Activated naive CD8-positive, alpha-beta T cell treated with anti-CD3 and anti-CD28 coated beads, Interleukin-2, amount 50 U/mL, for 16 hours (primary cell): ENCODE measurements around the gene MYOG.

Experiments used
- DNase-seq: peaks from one replicate; pipeline ENCODE4 v3.0.0-alpha.2; 2020; ENCODE audit warnings: low read depth, low spot score

The MYOG gene

DNA sequence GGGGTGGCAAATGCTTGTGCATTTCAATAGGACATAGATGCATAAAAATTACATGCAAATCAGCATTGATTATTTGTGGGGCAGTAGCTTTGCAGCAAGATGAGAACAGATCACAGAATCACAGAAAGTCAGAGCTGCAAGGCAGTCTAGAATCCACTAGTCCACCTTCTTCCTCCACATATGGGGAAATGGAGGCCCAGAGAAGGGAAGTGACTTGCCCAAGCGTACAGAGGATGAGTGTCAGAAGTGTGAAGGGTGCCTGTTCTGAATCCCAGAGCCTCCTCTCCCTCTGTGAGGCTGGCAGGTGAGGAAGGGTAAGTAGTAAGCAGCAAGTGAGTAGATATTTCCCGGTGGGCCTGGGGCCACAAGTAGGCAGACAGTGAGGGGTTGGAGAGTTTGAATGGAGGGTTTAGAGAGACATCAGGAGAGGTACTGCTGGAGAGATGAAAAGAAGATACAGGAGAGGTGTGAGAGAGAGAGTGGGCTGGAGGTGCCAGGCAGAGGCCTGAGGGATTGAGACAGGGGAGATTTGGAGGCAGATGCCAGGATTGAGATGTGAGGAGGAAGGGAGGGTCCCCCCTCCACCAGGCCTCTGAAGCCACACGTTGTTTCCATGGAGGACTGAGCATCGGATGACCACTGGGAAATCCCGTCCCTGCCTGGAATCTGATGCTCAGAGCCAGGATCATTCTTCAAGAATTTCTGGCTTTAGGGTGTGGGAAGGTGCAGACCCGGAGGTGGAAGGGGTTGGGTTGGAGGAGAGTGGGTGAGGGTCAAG is 4.8 kb upstream of the MYOG start:
- DNase-seq = no peak

DNA sequence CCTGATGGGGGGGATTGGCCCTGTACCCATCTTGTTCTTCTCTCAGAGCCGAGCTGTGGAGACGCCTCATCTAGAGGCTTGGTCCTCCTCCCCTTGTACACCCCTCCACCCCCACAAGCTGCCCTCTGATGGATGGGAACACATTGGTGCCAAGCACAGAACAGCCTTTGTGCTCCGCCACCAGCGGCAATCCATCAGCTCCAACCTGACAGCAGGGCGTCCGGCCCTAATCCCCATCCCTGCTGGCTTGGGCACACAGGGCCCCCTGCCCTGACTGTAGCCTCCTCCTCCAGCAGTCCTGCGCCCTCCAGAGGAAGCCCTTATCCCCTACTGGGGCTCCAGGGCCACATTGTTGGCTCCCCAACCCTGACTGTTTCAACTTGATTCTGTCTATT is 3.8 kb upstream of the MYOG start:
- DNase-seq = no peak

DNA sequence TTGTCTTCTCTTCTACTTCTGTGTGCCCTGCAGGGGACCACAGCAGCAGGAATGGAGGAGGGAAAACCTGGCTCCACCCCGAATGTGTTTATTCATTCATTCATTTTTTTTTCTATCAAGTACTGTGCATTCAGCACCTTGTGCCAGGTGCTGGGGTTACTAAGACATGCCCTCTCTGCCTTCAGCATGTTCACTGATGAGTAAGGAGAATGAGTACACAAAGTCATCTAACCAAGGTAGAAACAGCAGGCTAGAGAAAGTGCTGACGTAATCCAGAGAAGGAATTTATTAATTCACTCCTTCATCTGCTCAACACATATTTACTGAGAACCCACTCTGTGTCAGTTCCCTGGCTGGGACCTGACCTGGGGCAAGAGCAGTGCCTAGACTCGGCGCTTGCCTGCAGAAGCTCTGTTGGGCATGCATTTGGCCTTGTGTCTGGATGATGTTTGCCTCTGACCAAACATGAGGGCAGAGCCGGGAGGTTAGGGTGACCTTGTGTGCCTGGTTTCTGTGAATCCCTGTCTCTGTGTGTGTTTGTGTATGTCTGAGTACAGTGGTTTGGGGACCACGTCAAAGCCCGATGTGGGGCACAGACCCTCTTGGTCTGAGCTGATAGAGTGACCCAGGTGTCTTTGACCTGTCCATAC is 3.3 kb upstream of the MYOG start:
- DNase-seq = no peak

DNA sequence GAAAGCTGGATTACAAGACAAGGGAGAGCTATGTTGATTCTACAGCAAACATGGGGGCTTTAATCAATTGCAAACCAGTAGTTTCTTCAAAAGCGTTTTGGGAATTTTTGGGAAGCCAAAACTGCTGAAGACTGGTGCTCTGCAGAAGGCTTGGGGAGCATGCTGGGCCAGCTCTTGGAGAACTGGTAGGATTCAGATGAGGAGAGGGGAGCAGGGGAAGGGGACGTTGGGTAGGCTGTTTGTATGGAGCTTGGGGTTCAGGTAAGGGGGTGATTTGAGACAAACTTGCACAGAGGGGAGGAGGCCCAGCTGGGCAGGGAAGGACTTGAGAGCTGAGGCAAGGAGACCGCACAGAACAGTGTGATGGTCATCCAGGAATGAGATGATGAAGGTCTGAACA is 2.6 kb upstream of the MYOG start:
- DNase-seq = no peak

DNA sequence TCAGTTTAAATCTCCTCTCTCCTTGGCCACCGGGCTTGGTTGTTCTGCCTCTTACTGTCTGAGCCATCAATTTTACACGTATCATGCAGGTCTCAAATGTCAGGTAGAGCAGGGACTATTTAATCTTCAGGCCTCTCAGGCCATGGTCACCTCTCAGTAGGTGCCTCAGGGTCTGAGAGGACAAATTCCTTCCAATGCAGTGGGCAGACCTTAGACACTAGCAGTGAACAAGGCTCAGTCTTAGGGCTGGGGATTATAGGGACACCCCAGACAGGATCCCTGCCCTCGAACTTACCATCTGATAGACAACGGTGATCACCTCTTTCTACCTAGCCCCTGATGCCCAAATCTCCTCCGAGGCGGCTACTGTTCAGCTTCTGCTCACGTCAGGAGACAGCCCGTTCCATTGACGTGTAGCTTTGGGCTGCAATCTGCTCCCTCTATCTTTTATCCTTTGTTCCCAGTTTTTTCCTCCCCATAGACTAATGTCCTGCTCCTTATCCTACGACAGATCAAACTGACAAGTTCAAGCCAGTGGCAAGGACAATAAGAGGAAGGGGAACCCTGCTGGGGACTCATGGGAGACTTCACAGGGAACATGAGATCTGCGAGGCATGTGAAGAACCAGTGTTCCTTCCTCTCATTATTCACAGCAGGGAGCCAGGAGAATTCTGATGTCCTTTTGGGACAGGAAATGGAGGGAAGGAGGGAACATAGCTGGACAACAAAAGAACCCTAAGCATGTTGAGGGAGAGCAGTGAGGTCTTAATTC is 1.4 kb upstream of the MYOG start:
- DNase-seq = no peak

DNA sequence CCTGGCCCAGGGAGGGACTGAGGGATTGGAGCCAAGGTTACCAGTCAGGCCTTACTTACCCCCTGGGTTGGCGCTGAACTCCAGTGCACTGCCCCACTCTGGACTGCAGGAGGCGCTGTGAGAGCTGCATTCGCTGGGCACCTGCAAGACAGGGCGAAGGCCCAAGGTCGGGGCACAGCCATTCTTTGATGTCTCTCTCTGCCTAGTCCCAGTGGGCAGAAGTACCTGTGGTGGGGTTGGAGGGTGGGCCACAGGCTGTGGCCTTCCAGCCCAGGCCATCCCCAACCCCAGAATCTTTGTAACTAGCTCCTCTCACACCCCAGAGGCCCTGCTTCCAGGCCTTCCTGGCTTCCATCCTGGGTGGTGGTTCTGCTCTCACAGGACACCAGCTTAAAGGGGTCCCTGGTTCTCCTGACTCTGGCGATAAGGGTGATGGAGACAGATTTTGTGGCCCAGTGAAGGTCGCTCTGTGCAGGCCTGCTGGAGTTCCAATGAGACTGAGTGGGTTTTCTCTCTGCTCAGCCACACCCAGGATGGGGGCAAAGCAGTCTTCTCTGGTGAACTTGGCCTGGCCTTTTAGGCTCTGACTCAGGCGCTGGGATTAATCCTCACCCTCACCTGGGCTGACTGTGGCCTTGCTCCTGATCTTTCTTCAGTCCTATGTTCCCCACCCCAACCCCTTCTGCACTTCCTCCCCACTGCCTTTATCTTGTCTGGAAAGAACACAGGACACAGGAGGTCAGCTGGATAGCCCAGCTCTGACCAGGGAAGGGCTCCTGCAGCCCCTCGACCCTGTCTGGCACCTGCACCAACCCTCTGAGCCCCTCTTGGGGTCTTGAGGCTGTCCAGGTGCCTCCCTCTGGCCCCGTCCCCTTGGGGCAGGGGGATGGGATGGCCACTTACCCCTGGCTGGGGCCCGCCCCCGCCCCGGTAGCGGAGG is 954 bp downstream of the MYOG start:
- no peak for DNase-seq

DNA sequence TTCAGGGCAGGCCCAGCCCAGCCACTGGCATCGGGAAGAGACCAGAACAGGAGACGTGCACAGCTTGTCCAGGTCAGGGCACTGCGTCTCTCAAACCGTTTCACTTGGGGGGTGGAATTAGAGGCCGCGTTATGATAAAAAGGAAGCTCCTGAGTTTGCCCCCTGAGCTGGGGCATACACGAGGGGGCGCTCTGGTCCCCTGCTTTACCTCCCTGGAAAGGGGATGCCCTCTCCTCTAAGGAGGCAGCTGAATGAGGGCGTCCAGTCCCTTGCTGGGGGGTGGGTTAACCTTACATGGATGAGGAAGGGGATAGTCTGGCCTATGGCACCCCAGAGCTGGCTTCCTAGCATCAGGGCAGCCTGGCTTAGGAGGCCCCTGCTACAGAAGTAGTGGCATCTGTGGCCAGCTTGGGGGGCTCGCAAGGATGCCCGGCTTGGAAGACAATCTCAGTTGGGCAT is 2.3 kb downstream of the MYOG start:
- DNase-seq = no peak

DNA sequence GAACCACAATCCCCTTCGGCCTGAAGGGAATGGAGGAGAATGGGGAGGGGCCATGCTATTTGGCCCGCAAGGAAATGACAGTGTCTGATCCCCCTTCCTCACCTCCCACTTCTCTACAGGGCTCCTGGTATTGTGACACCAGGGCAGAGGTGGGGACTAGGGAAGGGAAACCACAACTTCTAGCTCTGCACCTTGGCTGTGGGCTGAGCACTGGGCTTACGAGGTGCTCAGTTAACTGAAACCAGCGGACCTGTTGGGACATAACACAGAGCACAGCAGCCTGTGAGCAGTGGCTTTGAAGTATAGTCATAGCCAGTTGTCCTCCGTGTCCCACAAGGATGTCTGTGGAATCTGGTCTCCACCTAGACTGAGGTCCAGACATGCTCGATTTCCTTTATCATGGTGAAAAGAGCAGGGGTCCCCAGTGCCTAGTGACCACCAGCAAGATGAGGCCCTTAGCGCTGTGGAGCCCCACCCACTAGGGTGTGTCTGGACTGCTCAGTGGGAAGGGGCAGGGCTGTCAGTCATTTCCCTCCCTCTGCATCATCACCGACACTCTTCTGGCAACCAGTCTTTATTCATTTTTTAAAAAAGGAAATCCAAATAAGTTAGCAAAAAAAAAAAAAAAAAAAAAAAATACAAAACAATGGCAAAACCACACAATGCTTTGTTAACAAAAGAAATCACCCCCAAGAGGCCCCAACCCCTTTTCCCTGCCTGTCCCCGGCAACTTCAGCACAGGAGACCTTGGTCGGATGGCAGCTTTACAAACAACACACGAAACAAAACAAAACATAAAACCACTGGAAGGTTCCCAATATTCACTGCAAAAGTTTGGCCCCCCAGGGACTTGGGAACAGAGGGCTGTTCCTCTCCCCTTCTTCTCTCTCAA is 3.0 kb downstream of the MYOG start:
- DNase-seq = no peak

DNA sequence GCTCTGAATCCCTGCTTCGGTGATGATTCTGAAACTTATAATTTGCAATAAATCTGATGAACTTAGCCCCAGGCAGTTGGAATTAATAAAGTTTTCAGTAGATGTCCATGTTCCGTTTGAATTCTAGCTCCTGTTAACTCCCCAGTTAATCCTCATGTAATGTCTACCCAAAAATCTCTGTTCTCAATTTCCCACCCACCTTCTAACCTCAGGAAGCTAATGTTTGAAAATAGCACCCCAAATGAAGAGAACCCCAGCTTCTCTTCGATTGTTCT is 3.6 kb downstream of the MYOG start:
- no peak for DNase-seq

DNA sequence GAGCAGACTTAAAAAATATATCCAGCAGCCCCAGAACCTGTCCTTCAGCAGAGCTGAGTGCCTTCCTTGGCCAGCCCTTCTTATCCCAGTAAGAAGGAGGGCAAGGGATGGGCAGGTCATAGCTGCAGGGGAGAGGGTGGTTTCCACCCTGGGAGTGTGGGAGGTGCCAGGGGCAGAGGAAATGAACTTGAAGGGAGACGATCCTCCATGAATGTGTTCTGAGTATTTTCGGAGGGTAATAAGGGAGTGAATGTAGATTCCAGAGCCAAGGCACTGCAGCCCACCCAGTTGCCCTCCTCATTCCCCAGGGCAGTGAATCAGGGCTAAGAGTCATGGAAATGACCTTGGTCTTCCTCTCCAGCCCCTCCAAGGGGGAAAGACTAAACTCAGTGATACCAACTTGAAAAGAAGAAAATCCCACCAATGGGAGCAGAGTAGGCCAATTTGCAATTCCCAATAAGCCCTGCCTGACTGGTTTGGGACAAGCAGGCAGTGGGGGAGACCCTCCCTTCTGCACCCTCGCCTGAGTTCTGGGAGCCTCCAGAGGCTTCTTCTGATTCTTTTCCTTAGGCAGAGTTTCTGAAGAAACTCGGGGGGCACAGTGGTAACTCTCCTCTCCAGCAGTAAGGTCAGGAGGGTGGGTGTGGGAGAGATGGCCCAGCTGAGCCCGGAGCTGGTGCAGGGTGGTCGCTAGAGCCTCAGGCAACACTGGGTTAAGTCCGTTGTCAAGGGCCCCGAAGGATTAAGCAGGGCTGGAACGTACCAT is 4.2 kb downstream of the MYOG start:
- DNase-seq = no peak

DNA sequence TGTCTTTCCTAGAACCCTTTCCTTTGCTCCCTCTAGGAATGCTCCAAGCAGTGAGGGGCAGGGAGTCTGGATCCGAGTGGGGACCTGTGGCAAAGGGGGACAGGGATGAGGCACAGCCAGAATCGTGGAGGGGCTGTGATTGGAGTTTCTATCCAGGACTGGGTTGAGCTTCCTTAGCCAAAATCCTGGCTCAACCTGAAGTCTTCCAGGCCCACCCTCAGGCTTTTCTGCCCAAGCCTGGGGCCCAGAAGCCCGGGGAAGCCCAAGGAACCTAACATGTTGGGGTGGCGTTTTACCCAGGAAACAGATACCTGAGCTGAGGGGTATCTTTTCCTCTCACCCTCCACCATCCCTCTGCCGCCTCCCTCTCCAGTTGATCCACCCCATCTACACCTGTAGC is 5.4 kb downstream of the MYOG start:
- no peak for DNase-seq

DNA sequence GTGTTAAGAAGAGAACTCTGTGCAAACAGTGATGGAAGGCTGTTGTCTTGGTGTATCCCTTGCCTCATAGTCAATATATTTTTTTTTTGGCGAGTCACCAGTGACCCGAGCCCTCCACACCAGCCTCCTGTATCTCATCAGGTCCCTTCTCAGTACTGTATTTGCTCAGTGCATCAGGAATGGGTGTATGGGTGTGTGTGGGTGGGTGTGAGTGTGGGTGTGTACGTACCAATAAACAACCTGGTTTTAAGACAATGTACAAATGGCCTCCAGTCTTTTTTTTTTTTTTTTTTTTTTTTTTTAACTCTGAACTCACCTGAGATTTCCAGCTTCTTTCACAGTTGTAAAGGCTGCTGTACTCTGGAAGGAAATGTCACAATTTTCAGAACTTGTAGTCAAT is 7.3 kb downstream of the MYOG start:
- no peak for DNase-seq

DNA sequence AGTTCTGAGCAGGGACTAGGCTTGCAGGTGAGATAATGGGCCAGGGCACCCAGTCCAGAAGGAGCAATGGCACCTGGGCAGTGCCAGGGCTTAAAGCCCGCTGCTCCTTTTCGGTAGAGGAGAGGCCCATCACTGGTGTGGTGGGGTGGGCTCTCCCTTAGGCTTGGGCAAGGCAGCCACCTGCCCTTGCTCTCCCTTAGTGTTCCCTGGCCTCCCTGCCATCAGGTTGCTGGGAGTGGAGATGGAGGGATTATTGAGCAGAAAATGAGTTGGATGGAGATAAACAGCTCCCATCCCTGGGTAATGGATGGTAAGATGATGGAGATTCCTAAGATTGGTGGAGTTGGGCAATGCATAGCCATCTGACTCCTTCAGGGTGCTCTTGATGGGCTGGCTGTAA is 7.9 kb downstream of the MYOG start:
- DNase-seq = no peak

DNA sequence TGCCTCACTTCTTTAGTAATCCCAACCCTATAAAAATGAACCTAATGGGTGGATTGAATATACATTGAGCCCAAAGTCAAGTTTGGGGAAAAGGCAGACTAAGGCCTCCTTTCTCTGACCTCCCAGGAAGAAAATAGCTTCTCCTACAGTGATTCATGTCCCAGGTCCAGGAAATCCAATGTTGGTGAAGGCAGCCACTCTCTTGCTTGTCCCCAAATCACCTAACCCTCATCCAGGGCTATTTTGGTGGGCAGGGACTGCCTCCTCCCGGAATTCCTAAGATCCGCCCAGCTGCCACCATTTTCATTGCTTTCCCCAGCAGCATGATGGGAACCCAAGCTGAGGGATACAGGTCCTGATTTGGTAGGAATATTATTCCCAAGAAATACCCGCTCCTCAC is 8.4 kb downstream of the MYOG start:
- no peak for DNase-seq

DNA sequence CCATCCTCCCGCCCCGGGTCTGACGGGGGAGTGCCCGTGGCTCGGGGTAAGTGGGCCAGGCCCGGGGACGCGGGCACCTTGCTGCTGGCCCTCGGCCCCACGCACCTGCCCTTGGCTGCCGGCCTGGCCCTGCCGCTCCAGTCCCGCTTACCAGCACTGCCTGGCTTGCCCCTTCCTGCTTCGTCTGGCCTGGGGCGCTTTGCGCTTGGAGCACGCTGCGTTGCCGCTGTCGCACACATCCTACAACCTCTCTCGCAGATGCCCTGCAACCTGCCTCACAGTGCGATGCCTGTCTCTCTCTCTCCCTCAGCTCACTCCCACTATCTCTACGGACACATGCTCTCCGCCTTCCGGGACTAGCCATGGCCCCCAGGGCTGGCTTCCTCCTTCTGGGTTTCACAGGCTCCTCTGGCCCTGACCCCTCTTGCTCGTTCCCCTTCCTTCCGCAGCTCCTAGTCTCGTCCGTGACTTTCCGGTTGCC is 9.7 kb downstream of the MYOG start:
- no peak for DNase-seq

DNA sequence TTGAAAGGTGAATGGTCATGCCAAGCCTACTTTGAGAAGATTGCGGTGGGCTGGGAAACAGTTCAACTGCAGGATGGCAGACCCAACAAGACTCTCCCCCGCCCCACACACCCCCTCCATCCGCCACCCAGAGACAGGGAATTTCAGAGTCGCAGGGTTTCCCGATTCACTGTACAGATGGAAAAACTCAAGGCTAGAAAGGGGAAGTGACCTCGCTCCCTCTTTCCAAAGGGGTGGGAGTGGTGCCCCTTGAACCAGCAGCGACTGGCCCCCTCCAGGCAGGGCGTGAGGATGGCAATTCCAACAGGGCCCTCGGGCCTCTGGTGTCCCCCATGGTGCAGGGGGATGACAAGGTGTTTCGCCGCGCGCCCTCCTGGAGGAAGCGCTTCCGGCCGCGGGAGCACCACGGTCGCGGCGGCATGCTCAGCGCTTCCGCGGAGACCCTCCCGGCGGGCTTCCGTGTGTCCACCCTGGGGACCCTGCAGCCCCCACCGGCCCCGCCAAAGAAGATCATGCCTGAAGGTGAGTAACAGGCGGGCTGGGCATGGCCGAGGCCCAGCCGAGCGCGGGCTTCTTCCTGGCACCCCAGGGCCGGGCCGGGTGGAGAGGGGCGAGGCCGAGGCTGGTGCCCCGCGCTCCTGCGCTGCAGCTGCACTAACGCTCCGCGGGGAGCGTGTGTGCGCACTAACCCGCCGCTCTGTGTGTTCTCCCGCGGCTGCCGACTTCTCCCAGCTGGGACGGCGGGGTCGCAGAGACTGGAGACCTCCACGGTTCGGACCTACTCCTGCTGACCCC is 10.4 kb downstream of the MYOG start:
- DNase-seq = no peak

DNA sequence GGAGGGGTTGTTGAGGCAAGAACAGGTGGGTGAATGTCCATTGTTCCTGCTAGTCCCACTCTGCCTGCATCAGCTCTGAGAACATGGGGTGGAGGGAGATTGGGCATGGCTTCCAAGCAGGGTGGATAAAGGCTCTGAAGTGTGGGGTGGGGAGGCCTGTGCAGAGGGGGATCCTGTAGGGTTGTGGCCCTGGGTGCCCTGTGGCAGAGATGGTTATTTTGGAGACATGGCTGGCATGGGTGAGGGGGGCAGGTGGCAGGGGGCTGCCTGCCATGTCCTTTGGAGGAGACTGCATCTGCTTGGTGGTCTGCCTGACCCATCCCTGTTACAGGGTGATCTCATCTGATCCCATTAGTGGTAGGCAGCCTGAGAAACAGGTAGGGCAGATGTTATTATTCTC is 11.2 kb downstream of the MYOG start:
- no peak for DNase-seq

DNA sequence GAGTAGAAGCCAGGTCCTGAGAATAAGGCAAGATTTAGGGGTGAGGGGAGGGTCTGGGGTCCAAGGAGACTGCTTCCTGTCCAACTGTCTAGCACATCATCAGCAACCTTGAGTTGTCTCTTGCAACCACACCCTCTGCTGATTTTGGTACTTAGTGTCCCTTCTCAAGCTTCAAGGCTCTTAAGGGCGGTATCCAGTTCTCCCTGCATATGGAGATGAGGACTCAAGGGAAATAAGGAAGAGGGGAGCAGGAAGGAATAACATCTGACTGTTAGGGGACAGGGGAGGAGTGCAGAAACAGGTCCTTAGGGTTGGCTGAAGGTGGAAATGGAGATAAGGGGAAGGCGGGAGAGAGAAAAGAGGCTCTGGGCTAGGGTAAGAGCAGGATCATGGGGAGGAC is 12.3 kb downstream of the MYOG start:
- DNase-seq = no peak

DNA sequence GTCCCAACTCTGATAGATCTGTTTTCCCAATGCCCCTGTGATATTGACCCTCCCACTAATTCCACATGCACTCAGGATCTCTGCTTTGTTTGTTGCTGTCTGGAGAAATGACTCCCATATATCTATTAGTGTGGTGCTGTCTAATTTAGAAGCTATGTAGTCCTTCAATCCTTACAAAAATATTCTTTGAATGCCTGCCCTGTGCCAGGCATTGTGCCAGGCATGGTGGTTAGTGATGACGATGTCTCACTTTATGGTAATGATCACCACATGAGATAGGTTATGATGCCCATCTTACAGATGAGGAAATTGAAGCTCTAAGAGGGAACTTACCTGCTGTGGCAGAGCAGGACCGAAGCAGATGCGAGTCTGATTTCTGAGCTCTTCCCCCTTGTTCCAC is 12.9 kb downstream of the MYOG start:
- no peak for DNase-seq
